Stimulated activated CD8-positive, alpha-beta memory T cell treated with anti-CD3 and anti-CD28 coated beads, Interleukin-4, amount 100 ng/mL, for 1 hour (primary cell): ENCODE measurements around the gene CABLES2.

Source experiments
- DNase-seq, 2 donors: peaks; one replicate each; pipeline ENCODE4 v3.0.0-alpha.2; 2020; ENCODE audit warnings: low read depth in 2 of 2, low spot score in 1 of 2

The CABLES2 gene

GRCh38 chr20:62407221-62407992 lies at the start of gene CABLES2:
Gene CABLES2, minus strand, starts transcription at chr20:62407285. Its CDS starts 9 bp downstream, at chr20:62407276.
- peak; percentile 72 to 79 for DNase-seq

- no peak for DNase-seq
Measured at GRCh38 chr20:62455929-62456328, 48.8 kb upstream of the CABLES2 start.

- no peak for DNase-seq
Measured at GRCh38 chr20:62454904-62455636, 48.0 kb upstream of the CABLES2 start.

- DNase-seq: no peak
Measured at GRCh38 chr20:62453186-62453808, 46.2 kb upstream of the CABLES2 start.

GRCh38 chr20:62452475-62453095 lies 45.5 kb upstream of the CABLES2 start:
- no peak for DNase-seq

GRCh38 chr20:62451970-62452369 lies 44.9 kb upstream of the CABLES2 start:
- no peak for DNase-seq

GRCh38 chr20:62451156-62451767 lies 44.2 kb upstream of the CABLES2 start:
- DNase-seq: no peak

GRCh38 chr20:62449951-62450691 lies 43.0 kb upstream of the CABLES2 start:
- DNase-seq: no peak

- DNase-seq: no peak
Measured at GRCh38 chr20:62448788-62449187, 41.7 kb upstream of the CABLES2 start.

- no peak for DNase-seq
Measured at GRCh38 chr20:62448038-62448437, 41.0 kb upstream of the CABLES2 start.

GRCh38 chr20:62446888-62447869 lies 40.1 kb upstream of the CABLES2 start:
- DNase-seq: no peak

GRCh38 chr20:62446481-62446880 lies 39.4 kb upstream of the CABLES2 start:
- no peak for DNase-seq

- no peak for DNase-seq
Measured at GRCh38 chr20:62445553-62446340, 38.7 kb upstream of the CABLES2 start.

- no peak for DNase-seq
Measured at GRCh38 chr20:62444286-62444685, 37.2 kb upstream of the CABLES2 start.

- DNase-seq: no peak
Measured at GRCh38 chr20:62441987-62442539, 35.0 kb upstream of the CABLES2 start.

GRCh38 chr20:62439218-62439617 lies 32.1 kb upstream of the CABLES2 start:
- DNase-seq: no peak

- no peak for DNase-seq
Measured at GRCh38 chr20:62437927-62438326, 30.8 kb upstream of the CABLES2 start.

GRCh38 chr20:62437496-62437895 lies 30.4 kb upstream of the CABLES2 start:
- DNase-seq: no peak
